IPS DF 4.7 (cell line): ENCODE data around the gene TSC2.

Experiments
- DNase-seq: peaks from one replicate; pipeline ENCODE4 v3.0.0-alpha.2; 2013; ENCODE audit warnings: low spot score; ENCODE audit errors: extremely low read depth

The TSC2 gene

DNA sequence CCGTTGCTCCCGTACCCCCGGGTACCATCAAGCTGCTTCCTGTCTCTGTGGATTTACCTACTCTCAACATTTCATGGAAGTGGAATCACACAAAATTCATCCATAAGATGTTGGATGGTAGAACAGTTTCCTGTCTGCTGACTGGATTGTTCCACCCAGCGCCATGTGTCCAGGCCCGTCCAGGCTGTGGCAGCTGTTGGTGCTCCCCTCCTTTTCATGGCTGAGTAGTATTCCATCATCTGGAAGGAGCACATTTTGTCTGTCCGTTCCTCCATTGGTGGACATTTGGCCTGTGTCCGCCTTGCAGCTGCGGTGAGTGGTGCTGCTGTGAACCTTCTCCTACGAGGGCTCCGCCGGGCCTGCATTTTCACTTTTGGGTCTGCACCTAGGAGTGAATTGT lies 18.4 kb downstream of the TSC2 start:
- no peak for DNase-seq

DNA sequence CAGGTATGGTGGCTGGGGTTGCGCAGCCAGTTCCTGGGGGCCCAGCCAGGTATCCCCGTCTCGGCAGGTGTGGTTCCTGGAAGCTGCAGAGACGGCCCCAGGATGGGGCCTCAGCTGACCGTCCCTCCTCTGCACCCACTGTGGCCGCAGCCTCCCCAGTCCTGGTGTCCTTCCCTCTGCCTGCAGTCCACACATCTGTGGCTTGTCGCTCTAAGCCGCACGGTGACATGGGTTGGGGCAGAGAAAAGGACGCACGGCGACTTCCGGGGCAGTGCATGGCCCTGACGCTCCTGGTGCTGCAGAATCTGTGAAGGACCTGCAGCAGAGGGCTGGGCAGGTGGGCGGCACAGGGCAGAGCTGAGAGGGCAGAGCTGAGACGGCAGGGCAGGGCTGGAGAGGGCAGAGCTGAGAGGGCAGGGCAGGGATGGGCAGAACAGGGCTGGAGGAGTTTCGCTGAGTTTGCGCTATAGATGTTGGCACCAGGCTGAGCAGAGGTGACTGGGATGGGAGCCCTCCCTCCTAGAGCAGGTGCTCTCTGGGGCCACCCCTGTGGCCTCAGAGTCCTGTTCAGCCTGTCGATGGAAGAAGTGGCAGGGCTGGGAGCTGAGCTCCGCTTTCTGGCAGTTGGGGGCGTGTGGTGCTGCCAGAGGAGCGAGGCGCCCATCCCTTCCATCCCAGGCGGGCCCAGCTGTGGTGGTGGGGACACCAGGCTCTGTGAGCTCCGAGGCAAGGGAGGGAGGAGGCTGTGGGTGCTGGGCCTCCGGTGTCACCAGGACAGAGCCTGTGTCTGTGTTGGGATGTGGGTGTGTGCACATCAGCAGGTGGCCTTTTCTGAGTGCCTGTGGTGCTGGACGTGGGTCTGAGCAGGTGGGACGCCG lies 23.0 kb downstream of the TSC2 start:
- no peak for DNase-seq

DNA sequence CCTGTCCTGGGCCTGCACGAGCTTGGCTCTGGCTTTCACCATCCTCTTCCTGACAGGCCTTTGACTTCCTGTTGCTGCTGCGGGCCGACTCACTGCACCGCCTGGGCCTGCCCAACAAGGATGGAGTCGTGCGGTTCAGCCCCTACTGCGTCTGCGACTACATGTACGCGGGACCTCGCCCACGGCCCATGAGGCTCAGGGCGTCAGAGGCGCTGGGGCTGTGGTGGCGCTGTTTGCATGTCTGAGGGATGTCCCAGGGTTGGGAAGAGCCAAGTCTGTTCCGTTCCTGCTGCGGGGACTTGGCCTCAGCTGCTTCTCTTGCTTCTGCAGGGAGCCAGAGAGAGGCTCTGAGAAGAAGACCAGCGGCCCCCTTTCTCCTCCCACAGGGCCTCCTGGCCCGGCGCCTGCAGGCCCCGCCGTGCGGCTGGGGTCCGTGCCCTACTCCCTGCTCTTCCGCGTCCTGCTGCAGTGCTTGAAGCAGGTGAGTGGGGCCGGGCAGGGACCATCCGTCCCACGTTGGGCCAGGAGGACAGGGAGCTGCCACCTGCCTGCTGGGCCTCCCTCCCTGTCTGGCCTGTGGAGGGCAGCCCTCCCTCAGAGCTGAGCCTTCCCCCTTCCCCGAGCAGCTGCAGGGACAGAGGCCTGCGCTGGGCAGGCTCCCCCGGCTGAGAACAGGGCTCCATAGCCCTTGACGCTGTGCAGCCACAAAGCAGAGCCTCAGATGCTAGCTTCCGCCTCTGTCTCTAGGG lies 23.8 kb downstream of the TSC2 start:
- DNase-seq: no peak

DNA sequence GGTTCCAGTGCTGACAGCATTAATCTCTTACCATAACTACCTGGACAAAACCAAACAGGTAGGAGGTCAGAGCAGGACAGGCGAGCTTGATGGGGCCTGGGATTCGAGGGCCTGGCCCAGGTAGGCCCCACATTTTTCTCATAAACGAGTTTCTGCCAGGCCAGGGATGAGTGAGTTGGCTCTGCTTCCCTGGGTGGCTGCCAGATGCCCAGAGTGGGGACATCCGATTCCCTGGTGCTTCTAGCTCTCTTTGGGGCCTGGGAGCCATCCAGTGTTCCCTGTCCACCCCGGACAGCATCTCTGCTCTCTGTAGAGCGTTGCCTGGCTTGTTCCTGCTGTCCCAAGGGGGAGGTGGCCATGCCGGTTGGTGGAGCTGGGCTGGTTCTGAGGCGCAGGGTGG lies 25.1 kb downstream of the TSC2 start:
- no peak for DNase-seq

DNA sequence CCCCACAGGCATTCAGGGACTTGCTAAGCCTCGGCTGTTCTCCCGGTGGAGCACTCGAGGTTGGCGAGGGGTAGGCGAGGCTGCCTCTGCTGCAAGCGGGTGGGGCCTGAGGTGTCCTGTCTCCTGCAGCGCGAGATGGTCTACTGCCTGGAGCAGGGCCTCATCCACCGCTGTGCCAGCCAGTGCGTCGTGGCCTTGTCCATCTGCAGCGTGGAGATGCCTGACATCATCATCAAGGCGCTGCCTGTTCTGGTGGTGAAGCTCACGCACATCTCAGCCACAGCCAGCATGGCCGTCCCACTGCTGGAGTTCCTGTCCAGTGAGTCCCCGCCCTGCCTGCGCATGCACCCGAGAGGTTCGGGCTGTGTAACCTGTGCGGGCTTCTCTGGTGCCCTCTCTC lies 26.3 kb downstream of the TSC2 start:
- DNase-seq: no peak

DNA sequence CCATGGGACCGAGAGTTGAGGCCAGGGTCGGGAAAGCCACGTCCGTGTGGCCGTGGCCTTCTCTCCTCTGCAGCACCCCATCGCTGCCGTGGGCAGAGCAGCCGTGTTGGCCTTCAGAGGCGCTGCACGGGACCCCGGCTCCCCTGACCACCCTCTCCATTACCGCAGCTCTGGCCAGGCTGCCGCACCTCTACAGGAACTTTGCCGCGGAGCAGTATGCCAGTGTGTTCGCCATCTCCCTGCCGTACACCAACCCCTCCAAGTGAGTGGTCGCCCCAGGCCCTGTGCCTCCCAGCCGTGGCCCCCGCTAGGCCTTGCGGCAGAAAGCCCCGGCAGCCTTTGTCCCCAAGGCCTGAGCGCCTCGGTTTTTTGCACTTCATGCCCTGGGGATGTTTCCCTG lies 27.8 kb downstream of the TSC2 start:
- no peak for DNase-seq

DNA sequence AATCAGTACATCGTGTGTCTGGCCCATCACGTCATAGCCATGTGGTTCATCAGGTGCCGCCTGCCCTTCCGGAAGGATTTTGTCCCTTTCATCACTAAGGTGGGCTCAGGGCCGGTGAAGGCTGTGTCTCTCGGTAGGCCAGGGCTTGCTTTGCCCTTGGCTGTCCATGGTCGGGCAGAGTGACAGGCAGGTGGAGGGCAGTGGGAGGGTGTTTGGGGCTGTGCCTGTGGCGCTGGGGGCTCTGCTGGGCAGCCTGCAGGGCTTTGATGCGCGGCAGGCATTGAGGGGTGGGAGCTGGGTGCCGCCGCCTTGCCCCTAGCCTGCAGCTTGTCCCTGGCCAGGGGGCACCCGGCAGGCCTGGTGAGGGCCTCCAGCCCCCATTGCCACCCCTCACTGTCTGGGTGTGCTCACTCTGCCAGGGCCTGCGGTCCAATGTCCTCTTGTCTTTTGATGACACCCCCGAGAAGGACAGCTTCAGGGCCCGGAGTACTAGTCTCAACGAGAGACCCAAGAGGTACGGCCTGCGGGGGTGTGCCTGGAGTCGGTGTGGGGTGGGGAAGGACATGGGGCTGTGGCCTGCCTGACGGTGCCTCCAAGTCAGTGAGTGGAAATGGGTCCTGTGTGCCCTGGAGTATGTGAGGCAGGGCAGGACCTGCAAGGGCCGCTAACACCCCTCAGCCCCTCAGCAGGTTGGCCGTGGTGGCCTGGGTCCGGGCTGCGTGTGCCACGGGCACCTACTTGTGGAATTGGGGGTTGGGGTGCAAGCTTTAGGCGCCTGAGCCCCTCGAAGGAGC lies 28.5 kb downstream of the TSC2 start:
- no peak for DNase-seq

DNA sequence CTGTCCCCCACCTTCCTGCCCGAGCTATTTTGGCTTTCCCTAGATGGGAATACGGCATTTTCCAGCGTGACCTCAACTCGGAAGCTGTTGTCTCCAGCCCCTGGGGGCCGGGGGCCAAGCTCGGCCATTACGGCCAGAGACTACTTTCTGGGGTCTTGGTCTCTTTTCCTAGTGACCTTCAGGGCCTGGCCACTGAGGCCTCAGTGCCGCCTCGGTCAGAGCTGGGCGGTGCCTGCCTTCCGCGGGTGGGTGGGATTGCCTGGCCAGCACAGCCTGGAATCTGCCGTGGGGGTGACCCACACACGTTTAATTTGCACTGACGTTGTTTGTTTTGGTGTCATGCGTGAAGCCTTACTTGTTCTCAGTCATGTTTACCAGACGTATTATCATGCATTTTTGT lies 29.2 kb downstream of the TSC2 start:
- no peak for DNase-seq

DNA sequence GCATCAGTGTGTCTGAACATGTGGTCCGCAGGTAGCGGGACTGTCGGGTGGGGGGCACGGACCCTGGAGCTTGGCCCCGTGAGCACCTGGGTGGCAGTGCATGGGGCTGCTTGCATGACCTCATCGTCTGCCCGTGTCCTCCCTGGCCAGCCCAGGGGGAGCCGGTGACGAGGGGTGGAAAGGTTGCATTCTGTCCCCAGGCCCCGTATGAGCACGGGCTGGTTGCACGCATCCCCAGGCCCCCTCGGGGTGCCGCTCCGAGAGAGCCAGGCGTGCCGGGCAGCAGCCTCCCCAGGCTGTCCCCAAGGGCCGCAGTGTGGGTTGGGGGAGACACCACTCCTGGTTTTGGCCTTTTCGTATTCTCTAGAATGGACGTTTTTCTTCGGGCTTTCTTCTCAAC lies 29.9 kb downstream of the TSC2 start:
- DNase-seq: no peak

DNA sequence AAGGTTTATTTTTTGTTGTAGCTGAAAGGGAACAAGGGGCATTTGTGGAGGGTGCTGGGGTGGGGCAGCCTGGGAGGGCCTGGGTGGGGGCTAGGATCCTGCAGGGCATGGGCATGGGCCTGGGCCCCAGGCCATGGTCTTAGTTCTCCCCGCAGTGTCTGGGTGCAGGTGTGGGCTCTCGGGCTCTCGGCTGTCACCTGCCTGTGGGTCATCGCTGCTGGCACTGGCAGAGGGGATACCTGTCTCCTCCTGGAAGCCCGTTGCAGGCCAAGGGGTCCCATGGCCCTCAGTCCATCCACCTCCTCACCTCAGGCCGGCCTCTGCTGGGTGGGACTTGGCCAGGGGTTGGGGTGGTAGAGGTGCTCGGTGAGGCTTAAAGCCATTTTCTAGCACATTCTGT lies 30.3 kb downstream of the TSC2 start:
- no peak for DNase-seq

DNA sequence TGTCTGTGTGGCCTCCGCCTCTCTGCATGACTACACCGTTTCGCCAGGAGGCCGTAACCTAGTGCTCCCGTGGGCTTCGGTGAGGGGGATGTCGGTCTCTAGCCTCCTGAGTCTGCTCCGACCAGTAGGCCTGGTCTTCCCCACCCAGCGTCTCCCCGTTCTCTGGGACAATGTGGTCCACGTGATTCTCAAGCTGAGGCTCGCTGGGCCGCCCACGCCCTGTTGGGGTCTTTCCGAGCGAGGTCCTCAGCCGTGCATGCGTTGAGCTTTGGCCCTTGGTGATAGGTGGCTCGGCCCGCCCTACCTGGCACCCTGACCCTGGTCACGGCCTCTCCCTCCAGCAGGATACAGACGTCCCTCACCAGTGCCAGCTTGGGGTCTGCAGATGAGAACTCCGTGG lies 30.9 kb downstream of the TSC2 start:
- DNase-seq: no peak

DNA sequence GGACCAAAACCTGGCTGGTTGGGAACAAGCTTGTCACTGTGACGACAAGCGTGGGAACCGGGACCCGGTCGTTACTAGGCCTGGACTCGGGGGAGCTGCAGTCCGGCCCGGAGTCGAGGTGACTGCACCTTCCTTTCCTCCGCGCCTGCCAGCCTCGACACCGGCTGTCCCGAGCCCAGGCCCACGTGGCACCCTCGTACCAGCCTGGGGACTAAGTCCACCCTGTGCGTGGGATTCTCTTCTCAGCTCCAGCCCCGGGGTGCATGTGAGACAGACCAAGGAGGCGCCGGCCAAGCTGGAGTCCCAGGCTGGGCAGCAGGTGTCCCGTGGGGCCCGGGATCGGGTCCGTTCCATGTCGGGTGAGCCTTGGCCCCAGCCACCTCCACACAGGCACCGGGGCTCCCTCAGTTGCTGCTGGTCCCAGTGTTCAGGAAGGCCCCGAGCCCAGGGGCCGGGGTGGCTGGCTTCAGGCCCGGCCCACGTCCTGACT lies 31.6 kb downstream of the TSC2 start:
- DNase-seq: no peak

DNA sequence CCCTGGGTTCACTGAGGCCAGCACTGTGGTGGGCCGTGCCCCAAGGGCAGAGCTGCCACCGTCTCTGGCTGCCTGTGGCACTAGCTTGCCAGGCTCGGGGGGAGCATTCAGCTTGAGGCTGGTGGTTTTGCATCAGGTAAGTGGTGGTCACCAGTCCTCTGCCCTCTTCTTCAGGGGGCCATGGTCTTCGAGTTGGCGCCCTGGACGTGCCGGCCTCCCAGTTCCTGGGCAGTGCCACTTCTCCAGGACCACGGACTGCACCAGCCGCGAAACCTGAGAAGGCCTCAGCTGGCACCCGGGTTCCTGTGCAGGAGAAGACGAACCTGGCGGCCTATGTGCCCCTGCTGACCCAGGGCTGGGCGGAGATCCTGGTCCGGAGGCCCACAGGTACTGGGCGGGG lies 32.2 kb downstream of the TSC2 start:
- no peak for DNase-seq

DNA sequence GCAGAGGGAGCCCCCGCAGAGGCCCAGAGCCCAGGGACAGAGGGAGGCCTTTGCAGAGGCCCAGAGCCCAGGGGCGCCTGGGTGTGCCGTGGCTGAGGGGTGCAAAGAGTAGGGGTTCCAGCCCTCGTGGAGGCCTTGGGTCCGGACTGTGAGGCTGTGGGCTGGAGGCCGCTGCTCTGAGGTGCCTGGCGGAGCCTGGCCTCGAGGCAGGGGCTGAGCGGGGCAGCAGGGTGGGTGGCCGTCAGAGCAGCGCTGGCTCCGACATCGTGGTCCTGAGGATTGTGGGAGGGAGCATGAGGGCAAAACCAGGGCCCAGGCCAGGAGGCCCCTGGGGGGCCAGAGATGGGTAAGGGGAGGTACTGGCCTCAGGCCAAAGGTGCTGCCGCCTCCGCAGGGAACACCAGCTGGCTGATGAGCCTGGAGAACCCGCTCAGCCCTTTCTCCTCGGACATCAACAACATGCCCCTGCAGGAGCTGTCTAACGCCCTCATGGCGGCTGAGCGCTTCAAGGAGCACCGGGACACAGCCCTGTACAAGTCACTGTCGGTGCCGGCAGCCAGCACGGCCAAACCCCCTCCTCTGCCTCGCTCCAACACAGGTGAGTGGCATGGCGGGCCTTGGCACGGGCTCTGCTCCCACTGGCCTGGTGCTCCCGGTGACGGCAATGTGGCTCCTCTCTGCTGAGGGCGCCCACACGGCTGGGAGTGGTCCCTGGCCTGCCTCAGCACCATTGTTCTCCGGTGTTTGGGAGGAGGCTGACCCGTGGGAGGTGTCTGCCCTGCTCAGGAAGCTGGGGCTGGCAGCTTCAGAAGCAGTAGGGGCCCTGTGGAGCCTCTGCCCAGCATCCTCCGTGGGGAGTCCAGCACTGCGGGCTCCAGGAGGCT lies 33.7 kb downstream of the TSC2 start:
- DNase-seq: no peak

DNA sequence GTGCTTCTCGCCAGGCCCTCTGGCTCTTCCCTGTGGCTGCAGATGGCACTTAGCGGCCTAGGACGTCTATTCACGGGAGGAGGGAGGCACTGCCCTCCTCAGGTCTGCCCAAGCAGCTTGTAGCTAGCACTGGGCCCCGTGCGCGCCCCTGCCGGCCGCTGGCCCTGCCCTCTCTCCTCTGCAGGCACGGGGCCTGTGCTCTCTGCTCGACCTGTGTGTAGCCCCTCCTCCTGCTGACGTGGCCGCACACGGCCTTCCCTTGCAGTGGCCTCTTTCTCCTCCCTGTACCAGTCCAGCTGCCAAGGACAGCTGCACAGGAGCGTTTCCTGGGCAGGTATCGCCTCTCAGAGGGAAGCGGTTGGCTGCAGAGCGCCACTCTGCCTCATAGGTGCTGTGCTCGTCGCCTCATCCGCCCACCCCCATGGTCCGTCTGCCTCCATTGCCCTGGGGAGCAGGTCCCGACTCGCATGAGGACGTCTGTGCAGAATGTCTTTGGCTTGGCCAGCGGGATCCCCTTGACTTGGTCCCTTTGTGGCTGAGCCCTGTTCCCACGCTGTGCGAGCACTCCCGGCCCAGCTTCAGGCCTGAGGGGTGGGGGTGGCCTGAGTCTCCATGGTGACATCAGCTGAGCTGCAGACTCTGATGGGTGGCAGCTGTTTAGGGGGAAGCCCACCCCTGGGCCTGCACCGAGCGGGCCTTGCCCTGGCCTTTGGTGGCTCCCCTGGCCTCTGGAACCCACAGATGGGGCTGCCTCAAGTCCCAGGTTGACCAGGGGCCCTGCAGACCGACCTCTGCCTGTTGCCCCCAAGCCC lies 34.6 kb downstream of the TSC2 start:
- no peak for DNase-seq

DNA sequence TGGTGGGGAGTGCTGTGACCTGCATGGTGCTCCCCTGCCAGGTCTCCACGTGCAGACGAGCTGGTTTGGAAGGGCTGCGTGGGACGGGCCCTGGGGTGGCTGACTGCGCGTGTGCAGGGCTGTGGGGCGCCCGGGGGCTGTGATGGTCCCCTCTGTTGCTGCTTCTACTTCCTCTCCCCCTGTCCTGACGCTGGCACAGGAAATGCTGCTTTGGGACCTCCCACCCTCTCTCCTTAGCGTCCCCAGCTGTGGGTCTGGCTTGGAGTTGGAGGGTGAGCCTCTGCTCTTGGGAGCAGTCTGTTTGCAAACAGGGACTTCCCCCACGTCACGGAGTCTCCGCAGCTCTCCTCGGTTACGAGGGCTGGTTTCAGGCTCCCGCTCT lies 35.2 kb downstream of the TSC2 start:
- DNase-seq: no peak

DNA sequence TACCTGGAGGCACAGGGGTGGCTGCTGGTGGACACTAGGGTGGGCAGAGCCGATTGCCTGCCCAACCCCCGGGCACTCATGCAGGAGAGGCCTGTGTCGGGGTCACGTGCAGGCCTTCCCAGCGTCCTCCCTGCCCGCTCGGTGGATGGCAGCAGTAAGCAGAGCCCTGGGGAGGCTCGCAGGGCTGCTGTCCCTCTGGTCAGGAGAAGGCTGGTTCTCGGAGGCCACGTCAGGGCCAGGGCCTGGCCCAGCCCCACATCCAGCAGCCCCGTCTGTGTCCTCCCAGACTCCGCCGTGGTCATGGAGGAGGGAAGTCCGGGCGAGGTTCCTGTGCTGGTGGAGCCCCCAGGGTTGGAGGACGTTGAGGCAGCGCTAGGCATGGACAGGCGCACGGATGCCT lies 35.6 kb downstream of the TSC2 start:
- DNase-seq: no peak

DNA sequence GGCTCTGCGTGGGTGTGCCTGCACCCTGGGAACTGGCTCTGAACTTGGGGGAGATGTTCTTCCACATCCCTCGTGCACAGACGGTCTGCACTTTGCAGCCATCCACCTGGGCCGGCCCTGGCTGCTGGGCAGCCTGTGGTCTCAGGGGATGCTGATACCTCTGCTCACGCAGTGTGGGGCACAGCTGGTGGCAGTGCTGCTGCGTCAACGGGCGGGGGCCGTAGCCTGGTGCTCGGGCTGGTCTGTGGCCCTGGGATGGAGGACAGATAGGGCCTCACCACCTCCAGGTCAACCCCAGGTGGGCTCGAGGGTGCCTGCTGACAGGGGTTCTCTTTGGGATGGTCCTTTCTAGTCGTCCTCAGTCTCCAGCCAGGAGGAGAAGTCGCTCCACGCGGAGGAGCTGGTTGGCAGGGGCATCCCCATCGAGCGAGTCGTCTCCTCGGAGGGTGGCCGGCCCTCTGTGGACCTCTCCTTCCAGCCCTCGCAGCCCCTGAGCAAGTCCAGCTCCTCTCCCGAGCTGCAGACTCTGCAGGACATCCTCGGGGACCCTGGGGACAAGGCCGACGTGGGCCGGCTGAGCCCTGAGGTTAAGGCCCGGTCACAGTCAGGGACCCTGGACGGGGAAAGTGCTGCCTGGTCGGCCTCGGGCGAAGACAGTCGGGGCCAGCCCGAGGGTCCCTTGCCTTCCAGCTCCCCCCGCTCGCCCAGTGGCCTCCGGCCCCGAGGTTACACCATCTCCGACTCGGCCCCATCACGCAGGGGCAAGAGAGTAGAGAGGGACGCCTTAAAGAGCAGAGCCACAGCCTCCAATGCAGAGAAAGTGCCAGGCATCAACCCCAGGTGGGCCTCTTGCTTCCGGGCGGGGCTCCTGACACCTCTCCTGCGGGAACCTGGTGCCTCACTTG lies 36.3 kb downstream of the TSC2 start:
- no peak for DNase-seq
